ENCODE results near the gene GABRQ. TPM values are rescaled to one million over a fixed set of nuclear protein-coding genes. Genes with fewer than 3 reads are reported as not detected.

GABRQ gene
- not detected for total RNA-seq
- long read RNA-seq = 0 reads

DNA sequence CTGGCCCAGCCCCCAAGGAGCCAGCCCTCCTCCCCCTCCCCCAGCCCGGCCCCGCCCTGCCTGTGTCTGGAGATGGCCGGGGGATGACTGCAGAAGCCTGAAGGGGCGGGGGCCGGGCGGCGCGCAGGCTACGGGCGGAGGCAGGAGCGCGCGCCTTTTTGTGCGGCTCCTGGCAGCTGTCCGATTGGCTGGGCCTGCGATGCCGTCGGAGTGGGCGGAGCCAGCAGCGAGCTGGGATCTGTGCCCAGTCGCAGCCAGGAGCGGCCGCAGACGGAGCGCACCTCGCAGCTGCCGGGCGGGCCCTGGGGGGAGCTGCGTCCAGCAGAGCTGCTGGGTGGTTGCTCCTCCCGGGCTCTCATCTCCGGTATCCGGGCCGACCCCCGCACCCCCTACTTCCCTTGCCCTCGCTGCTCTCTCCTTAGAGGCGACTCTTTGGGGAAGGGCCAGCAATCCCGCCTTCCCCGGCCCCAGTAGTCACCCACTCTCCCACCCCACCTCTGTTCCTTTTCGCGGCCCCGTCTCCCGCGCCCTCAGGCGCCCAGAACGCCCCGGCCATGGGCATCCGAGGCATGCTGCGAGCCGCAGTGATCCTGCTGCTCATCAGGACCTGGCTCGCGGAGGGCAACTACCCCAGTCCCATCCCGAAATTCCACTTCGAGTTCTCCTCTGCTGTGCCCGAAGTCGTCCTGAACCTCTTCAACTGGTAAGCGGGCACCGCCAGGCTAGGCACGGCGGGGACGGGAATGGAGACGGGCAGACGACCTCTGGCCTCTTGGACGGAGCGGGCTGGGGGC is at the start of gene GABRQ:
Gene GABRQ (plus strand): TSS at position 247 of the 794 bp plus-strand sequence. CDS start 308 bp downstream, at position 555.
- Histone ChIP-seq H3K27ac (no peak within 1 kb of the TSS), H3K4me1 (no peaks in the 10 kb centered on the region), H3K9me3 (no peaks in the 10 kb centered on the region), H3K36me3 (no peaks in the 10 kb centered on the region), H3K27me3 (ENCODE audit: low read depth) (peaks cover 29% of the 10 kb centered on the region), H3K4me3 (no peak within 1 kb of the TSS)
- intact Hi-C loops (cut with DNase I) = loop anchor here (10.0 kb wide), 1 partner anchor 883 kb away; no protein-coding TSS in a partner anchor
- TF ChIP-seq, protein P1, sequence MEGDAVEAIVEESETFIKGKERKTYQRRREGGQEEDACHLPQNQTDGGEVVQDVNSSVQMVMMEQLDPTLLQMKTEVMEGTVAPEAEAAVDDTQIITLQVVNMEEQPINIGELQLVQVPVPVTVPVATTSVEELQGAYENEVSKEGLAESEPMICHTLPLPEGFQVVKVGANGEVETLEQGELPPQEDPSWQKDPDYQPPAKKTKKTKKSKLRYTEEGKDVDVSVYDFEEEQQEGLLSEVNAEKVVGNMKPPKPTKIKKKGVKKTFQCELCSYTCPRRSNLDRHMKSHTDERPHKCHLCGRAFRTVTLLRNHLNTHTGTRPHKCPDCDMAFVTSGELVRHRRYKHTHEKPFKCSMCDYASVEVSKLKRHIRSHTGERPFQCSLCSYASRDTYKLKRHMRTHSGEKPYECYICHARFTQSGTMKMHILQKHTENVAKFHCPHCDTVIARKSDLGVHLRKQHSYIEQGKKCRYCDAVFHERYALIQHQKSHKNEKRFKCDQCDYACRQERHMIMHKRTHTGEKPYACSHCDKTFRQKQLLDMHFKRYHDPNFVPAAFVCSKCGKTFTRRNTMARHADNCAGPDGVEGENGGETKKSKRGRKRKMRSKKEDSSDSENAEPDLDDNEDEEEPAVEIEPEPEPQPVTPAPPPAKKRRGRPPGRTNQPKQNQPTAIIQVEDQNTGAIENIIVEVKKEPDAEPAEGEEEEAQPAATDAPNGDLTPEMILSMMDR (IDR thresholded peaks at IDR 0.05) = no peak
- DNase-seq (peak; percentile 47), ATAC-seq (peak; percentile 57 to 67)

DNA sequence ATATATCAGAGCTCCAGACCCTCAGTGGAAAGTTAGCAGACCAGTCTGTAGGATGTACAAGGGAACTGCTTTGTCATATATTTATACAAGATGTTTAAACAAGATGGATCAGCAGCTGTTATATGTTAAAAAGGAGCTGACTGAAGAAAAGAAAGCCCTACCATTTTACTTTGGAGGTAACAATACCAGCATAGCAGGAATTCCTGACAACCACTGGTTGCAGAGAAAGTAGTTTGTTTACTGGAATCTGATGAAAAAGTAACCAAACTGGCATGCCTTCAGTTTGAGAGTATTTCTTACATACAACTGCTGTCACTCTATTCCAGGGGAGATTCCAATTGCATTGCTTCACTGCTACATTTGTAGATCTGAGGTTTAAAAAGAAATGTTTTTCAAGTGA is 49.5 kb upstream of the GABRQ start:
- no peaks in the 10 kb centered on the region for H3K9me3 ChIP-seq
- no peaks in the 10 kb centered on the region for H3K4me1 ChIP-seq
- H3K27ac ChIP-seq = no peak overlapping the region
- TF ChIP-seq, protein P1 (IDR thresholded peaks at IDR 0.05) = no peak
- H3K27me3 ChIP-seq (ENCODE audit: low read depth) = no peaks in the 10 kb centered on the region
- DNase-seq = no peak
- intact Hi-C loops (cut with DNase I) = no loop called here
- no peak for ATAC-seq
- no peak overlapping the region for H3K4me3 ChIP-seq
- no peaks in the 10 kb centered on the region for H3K36me3 ChIP-seq

DNA sequence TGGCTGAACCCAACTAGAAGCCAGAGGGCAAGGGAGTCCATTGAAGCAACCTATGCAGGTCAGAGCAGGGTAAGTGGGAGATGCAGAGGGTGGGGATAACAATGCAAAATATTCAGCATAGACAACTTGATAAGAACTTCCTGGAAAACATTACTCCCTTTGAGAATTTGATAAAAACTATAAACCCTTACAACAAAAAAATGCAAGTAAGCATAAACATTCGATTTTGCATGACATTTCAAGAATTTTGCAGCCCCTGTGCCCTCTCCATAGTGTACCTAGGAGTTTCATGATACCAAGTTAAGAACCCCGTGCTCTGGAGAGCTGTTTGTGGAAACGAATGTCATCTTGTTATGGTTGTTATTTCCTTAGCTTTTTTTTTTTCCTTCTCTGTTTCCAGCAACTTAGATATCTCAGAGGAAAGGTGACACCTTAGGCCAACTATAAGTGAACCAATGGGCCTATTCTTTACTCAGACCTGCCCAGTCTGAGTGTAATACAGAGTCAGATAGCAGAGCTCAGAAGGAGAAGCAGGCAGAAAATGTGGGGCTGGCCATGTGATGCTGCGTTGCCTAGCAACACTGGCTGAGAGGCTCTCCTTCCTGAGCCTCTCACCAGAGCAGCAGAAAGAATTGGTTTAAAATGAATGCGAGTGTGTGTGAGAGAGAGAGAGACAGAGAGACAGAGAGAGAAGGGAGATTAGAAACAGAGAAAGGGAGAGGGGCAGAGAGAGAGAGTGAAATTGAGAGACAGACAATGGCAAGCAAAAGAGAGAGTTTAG is 36.7 kb upstream of the GABRQ start:
- TF ChIP-seq, protein P1 (IDR thresholded peaks at IDR 0.05) = no peak
- no peak for ATAC-seq
- Histone ChIP-seq H3K4me1 (no peaks in the 10 kb centered on the region), H3K4me3 (no peak overlapping the region), H3K9me3 (no peaks in the 10 kb centered on the region), H3K27me3 (ENCODE audit: low read depth) (no peaks in the 10 kb centered on the region), H3K27ac (no peak overlapping the region), H3K36me3 (no peaks in the 10 kb centered on the region)
- no peak for DNase-seq
- intact Hi-C loops (cut with DNase I) = no loop called here

DNA sequence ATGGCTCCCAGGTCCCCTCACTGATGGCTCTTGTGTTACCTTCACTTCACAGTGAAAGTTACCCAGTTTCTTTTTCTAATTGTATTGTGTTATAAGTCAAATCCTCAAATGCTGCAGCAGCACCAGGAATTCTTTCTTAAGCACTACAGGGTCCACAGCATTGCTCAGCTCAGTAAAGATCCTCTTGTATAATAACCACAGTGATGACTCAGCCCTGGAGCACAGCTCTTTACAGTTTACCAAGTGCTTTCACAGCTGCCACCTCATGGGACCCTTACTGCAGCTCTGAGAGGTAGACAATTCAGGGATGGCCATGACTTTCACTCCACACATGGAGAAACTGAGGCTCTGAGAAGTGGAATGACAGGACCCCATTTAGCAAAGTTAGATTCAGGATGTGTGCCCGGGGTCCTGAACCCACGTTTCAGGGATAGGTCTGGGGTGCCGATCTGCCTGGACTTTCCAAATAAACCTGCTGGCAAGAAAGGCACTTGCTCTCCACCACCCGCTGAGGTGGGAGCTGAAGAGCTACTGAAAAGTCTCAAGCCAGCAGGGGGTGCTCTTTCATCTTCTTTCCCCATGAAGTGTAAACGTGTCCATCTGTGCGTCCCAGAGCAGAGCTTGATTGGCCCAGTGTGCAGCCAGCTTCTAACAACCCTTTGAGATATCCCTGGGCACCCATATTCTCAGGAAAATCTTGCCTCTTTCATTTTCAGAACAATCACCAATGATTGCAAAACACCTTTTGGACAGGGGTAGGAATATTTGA is 35.7 kb upstream of the GABRQ start:
- H3K9me3 ChIP-seq = no peaks in the 10 kb centered on the region
- TF ChIP-seq, protein P1 (IDR thresholded peaks at IDR 0.05) = no peak
- ATAC-seq = no peak
- H3K27me3 ChIP-seq (ENCODE audit: low read depth) = no peaks in the 10 kb centered on the region
- H3K36me3 ChIP-seq = no peaks in the 10 kb centered on the region
- intact Hi-C loops (cut with DNase I) = no loop called here
- H3K27ac ChIP-seq = no peak overlapping the region
- DNase-seq = no peak
- no peak overlapping the region for H3K4me3 ChIP-seq
- no peaks in the 10 kb centered on the region for H3K4me1 ChIP-seq

DNA sequence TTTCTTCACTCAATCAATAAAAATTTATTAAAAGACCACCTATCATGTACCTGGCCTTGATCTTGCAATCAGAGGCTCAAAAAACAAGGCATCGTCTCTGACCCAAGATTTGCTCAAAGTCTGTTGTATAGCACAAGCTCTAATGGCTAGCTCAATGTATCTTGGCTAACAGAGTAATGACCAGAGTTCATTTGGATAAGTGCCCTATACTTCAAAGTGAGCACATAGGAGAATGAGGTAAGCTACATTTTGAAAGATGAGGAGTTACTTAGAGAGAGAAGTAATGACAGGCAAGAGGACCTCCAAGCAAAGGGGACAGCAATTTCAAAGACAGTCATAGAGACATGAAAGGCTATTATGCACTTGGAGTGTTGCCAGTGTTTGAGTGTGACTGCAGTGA is 22.9 kb upstream of the GABRQ start:
- ATAC-seq (no peak), DNase-seq (no peak)
- Histone ChIP-seq H3K27me3 (ENCODE audit: low read depth) (no peaks in the 10 kb centered on the region), H3K9me3 (no peaks in the 10 kb centered on the region), H3K27ac (no peak overlapping the region), H3K36me3 (no peaks in the 10 kb centered on the region), H3K4me3 (no peak overlapping the region), H3K4me1 (no peaks in the 10 kb centered on the region)
- intact Hi-C loops (cut with DNase I) = no loop called here
- TF ChIP-seq, protein P1 (IDR thresholded peaks at IDR 0.05) = no peak
